ENCODE results near the gene FRAT2.

GRCh38 chr10:97363071-97363470 lies 28.5 kb upstream of the FRAT2 start:
- no peak for TF ChIP-seq CTCF (IDR thresholded peaks at IDR 0.05)
- no peak for TF ChIP-seq POLR2AphosphoS5 (IDR thresholded peaks at IDR 0.05)

Measured in prostate gland (tissue), 2 donors.